Lower leg skin (tissue), 4 donors: ENCODE data around the gene KRT78. TPM values are rescaled to one million over a fixed set of nuclear protein-coding genes. Genes with fewer than 3 reads are reported as not detected.

Experiments
- DNase-seq, 2 donors: peaks; one replicate each; pipeline ENCODE4 v3.0.0-alpha.2; 2019; ENCODE audit warnings: low spot score in 2 of 2
- H3K4me3 ChIP-seq: fragments of 200-600 bp; sonication (generic); 2 replicates; pipeline ENCODE4 v1.5.1; 2017; ENCODE audit warnings: mild to moderate bottlenecking, low read depth; ENCODE audit not compliant: poor library complexity, severe bottlenecking
- POLR2A ChIP-seq, 2 donors: fragments of 450-650 bp; IDR thresholded peaks; one replicate each; pipeline ENCODE4 v1.6.1; 2016 to 2017; ENCODE audit warnings: antibody characterized with exemption in 2 of 2, mild to moderate bottlenecking in 1 of 2, moderate library complexity in 1 of 2
- WGBS, 2 donors: methylation state at CpG; one replicate each; pipeline ENCODE4 v1.1.5; 2018; 5-methylcytosine and 5-hydroxymethylcytosine counted together
- intact Hi-C: fragments of 100-400 bp; cut with DNase I; formaldehyde crosslinking; loops from one replicate; pipeline ENCODE4 v1.15.0; 2023; ENCODE audit warnings: low total_unique reads
- total RNA-seq, 4 donors: library from RNA; depleted of rRNA; stranded (reverse); fragments of >200 nt; gene quantifications; one replicate each; pipeline ENCODE4 v1.1.0, GENCODE V29; 2016
- TF ChIP-seq, protein P1 (sequence below), 3 donors: fragments of 450-650 bp; IDR thresholded peaks; one replicate each; pipeline ENCODE4 v1.5.1; 2016; ENCODE audit warnings: antibody characterized with exemption in 3 of 3, mild to moderate bottlenecking in 3 of 3, moderate library complexity in 2 of 3

The KRT78 gene
- total RNA-seq, 4 donors from 2014 or later = 114 to 250 (median 183) TPM

DNA sequence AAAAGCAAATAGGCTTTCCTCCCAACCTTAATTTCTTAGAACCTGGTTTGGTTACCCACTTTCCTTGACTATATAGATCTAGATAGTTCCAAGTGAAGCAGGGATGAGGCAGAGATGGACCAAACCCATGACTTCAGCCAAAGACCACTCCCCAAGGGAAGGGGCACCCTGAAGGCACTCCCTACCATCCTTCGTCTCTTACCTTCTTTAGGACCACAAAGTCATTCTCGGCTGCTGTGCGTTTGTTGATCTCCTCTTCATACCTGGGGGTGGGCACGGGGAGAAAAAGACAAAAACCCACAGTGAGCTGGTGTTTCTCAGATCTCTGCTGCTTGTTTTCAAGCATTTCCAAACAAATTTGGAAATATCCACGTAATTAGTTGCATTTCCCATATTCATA, 38.2 kb downstream of the KRT78 start:
- intact Hi-C loops = no loop called here
- H3K4me3 ChIP-seq = no peak overlapping the region
- TF ChIP-seq, protein P1, sequence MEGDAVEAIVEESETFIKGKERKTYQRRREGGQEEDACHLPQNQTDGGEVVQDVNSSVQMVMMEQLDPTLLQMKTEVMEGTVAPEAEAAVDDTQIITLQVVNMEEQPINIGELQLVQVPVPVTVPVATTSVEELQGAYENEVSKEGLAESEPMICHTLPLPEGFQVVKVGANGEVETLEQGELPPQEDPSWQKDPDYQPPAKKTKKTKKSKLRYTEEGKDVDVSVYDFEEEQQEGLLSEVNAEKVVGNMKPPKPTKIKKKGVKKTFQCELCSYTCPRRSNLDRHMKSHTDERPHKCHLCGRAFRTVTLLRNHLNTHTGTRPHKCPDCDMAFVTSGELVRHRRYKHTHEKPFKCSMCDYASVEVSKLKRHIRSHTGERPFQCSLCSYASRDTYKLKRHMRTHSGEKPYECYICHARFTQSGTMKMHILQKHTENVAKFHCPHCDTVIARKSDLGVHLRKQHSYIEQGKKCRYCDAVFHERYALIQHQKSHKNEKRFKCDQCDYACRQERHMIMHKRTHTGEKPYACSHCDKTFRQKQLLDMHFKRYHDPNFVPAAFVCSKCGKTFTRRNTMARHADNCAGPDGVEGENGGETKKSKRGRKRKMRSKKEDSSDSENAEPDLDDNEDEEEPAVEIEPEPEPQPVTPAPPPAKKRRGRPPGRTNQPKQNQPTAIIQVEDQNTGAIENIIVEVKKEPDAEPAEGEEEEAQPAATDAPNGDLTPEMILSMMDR (IDR thresholded peaks at IDR 0.05) = no peak
- no peak for TF ChIP-seq POLR2A (IDR thresholded peaks at IDR 0.05)
- WGBS, 2 donors = 71 to 79% methylated on average over 5 of the region's 5 CpGs
- DNase-seq = no peak

DNA sequence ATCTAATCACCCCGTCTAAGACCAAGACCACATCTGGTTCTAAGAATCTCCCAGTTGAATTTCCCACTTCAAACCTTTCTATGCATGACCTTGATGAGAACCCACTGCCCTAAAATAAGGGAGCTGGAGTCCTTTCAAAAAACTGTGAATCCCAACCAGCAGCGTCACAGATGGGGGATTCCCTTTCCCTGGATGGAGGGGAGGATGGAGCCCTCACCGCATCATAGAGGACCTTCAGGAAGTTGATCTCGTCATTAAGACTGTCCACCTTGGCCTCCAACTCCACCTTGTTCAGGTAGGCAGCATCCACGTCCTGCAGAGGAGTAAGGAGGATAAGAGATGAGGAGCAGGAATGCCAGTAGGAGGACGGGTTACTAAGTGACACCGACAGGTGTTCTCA, 39.6 kb downstream of the KRT78 start:
- WGBS, 2 donors = 80 to 81% methylated on average over 7 of the region's 7 CpGs
- TF ChIP-seq, protein P1 (IDR thresholded peaks at IDR 0.05) = no peak
- no peak for TF ChIP-seq POLR2A (IDR thresholded peaks at IDR 0.05)
- H3K4me3 ChIP-seq = no peak overlapping the region
- intact Hi-C loops = no loop called here
- DNase-seq = no peak

DNA sequence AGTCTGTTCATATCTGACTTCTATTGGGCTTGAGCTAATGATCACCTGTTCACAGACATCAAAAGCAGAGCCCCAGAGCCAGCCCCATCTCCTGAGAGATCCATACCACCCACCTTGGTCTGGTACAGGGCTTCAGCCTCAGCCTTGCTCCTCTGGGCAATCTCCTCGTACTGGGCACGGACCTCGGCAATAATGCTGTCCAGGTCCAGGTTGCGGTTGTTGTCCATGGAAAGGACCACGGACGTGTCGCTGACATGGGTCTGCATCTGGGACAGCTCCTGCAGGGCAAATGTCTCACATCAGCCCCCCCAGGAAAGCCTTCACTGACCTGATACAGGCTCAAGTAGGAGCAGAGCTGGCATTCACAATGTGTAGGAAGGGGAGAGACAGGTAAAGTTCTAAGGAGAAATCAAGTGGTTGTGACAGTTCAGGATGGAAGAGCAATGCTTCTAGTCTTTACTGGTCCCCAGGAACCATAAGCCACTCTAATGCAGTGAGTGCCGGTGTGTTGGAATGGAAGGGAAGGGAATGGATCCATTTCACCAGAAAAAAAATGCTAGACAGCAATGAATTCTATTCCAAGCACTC, 40.1 kb downstream of the KRT78 start:
- DNase-seq = no peak
- intact Hi-C loops = no loop called here
- TF ChIP-seq, protein P1 (IDR thresholded peaks at IDR 0.05) = no peak
- TF ChIP-seq POLR2A (IDR thresholded peaks at IDR 0.05) = no peak
- H3K4me3 ChIP-seq = no peak overlapping the region
- WGBS, 2 donors = 98% methylated on average over 8 of the region's 8 CpGs

DNA sequence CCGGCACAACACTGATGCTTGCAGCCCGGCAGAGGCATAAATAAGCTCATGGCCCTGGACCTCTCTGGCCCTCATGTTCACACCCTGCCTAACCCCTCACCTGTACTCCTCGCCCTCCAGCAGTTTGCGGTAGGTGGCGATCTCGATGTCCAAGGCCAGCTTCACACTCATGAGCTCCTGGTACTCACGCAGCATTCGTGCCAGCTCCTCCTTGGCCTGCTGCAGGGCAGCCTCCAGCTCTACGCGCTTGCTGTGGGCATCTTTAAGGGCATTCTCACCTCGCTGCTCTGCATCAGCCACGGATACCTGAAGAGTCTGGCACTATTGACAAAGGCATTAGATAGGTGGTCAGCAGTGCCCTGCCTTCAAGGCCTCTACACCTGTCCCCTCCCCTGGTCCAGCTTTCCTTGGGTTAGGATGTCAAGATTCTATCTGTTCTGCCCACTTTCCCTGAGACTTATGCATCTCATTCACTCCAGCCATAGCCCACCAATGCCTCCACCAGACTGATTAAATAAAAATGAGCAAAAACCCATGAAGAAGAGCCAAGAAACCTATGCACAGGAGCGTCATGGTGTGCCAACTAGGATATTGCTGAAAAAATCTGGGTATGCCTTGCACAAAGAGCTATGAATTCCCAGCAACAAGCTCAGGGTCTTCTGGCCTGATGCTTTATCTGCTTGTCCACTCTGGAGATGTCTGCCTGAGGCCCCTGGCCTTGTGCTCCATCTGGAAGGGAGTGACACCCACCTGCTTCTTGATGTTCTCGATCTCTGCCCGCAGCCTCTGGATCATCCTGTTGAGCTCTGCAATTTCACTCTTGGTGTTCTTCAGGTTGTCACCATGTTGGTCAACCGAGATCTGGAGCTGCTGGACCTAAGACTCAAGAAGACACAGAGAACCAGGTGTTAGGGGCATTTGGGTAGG, 41.0 kb downstream of the KRT78 start:
- no peak for TF ChIP-seq POLR2A (IDR thresholded peaks at IDR 0.05)
- TF ChIP-seq, protein P1 (IDR thresholded peaks at IDR 0.05) = no peak
- no peak overlapping the region for H3K4me3 ChIP-seq
- DNase-seq = no peak
- intact Hi-C loops = no loop called here
- 89 to 93% methylated on average over 16 of the region's 16 CpGs for WGBS, 2 donors

DNA sequence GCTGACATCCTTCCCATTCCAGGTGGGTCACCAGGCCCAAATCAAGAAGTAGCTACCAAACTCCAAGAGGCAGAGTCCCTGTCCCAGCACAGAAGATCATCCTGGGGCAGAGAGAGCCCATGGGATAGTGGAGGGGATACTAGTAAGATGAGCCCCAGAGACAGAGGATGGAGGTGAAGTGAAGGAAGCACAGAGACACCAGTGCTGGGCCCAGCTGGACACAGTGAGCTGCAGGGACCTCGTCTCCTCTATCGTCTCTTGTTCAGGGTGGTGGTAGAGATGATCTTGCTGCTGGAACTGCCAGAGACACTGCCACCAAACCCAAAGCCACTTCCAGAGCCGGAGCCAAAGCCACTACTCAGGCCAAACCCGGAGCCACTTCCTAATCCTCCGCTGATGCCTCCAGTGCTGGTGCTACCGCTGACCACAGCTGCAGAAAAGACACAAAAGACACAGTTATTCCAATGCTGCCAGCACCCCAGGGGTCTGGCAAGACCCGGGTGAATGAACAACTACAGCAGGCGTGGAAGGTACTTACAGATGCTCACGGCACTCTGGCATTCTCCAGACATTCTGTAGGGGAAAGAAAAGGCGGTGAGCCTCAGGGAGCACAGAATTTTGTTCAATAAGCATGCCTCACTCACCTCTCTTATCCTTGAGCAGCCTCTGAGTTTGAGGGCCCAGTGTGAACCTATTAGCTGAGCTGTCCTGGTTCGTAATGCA, 41.8 kb downstream of the KRT78 start:
- intact Hi-C loops = no loop called here
- H3K4me3 ChIP-seq = no peak overlapping the region
- TF ChIP-seq POLR2A (IDR thresholded peaks at IDR 0.05) = no peak
- TF ChIP-seq, protein P1 (IDR thresholded peaks at IDR 0.05) = no peak
- 80 to 85% methylated on average over 11 of the region's 11 CpGs for WGBS, 2 donors
- DNase-seq = no peak
